ENCODE measurements around the gene CEP152.
A peak's percentile ranks its signal among the peaks of the same experiment; 100 is the strongest.

The CEP152 gene

DNA sequence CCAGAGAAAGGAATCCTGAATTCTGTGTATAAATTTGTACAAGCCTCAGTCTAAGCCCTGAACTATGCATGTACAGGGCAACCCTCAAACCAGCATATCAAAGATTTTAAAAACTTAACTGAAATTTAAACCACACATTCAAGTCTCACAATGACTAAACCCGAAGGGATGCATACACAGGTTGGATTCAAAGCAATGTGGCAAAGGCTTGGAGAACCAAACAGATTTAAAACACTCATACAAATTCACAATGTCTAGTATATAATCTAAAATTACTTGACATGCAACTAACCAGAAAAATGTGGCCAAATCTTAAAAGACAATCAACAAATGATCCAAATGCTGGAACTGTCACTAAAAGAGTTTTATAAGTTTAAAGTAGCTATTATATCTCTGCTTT is 36.4 kb downstream of the CEP152 start:
- DNase-seq = no peak

DNA sequence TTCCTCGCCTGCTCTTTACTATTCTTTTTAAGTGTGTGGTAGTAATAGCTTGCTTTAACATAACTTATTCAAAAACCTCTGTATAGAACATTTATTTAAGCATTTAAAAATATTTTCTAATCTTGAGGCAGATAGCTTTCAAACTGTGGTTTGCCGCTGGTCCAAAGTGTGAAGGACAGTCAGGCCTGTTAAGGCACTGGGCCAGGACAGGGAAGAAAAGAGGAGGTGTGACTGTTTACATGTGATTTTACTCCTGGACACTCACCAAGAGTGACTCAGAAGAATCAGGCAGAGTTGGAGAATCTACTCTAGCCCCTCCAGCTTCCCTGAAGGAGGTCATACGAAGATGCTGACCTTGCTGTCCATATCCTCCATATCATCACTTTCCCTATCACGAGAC is 44.7 kb downstream of the CEP152 start:
- DNase-seq = no peak

DNA sequence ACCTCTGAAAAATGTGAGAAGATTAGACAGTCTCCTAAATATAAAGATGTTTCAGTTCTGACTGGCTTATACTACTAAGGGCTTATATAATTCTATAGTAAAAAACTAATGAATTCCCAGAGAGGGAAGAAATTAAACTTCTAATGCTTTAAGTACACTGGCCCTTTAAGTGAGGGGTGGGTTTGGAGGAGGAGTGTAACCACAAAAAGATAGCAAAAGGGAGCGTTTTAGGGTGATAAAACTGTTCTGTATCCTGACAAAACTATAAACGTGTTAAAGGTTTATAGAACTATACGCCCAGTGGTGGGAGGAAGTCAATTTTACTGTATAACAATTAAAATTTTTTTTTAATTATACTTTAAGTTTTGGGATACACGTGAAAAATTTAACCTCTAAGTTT is 45.8 kb downstream of the CEP152 start:
- DNase-seq = no peak

DNA sequence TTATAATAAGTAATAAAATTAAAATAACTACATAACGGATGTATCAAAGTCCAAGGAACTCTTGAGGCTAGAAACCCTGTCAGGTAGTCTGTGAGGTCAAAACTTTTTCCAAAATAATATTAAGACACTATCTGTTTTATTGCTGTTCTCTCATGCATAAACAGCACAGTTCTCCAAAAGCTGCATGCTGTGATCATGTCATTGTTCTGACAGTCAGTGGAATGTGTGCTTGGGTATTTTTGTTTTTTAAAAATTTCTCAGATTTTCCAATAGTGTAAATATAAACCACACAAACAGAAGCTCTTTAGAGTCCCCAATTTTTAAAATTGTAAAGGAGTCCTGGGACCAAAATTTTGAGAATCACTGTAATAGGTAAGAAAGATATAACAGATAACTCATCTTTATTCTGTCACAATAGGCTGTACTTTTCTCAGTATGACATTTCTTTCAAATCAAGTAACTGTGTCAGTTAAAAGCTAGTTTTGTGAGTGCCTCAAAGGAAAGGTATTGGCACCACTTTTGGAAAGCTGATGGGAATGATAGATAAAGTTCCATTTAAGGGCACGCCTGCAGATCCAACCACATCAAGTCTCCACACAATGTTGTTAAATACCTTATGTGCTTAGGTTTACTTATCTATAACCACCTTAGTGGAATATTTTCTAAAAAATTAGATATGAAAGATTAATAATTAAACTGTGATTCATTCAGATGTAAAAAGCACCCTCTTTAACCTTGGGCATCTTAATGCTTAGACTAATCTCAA is 49.3 kb downstream of the CEP152 start:
- DNase-seq = no peak

DNA sequence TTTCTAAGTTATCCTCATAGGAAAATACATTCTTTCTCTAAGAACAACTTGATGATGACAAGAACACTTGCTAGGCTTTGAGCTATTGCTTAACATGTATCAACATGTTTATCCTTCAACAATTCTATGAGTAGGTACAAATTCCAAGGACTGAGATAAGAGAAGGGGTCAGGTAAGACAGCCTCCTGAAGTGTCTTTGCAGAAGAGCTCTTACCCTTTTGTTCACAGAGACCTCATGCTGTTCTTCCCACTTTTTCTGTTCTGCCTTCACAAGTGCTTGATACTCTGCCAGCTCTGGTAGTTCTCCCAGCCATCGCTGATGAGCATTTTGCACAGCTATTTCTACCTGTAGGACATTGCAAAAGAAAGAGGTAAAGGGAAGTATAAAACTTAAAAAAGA is 50.9 kb downstream of the CEP152 start:
- no peak for DNase-seq

DNA sequence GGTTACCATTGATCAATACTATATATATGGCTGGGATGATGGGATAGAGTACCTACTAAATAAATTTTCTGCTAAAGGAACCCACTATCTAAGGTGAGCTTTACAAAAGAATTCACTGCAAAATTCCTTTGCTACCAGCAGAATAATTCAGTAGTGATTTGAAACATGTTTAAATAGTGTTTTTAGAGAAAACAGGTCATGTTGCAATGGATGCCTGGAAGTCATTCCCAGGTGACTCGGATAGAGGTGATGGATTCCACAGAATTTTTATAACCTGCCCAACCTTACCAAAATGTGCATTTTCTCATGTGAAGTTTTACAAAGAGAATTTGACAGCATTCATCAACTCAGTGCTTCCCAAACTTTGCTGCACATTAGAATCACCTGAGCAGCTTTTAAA is 53.2 kb downstream of the CEP152 start:
- no peak for DNase-seq

DNA sequence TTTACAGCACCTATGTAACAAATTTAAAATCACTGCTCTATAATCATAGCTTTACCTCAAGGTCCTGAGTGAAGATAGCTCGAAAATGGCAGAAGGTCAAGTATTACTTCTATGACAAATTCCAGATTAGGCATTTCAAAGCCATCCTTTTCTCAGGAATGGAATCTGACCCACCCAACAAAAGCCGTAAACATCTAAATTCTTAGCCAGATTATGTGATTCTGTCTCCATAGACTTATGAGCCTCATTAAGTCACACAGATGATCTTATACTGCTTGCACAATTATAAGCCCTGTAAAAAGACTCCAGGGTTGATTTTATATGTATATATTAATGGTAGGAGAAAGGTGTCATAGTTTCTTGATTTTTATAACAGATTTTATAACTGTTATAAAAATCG is 56.9 kb downstream of the CEP152 start:
- no peak for DNase-seq

DNA sequence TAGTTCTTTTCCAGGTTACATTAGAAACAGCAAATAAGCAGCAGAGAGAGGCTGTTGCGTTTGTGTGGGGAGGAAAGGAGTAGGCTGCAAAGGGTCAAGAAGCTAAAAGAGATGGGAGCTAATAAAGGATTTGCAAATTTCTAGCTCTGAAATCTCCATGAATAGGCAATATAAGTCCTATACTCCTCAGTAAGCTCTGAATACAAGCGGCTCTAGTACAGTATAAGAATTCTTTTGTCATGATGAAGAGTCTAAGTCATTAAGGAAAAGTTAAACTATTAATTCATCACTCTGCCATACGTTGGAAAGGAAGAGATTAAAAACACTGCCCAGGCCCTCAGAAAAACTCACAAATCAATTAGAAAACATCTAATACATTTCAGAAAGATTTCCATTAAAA is 59.3 kb downstream of the CEP152 start:
- no peak for DNase-seq

DNA sequence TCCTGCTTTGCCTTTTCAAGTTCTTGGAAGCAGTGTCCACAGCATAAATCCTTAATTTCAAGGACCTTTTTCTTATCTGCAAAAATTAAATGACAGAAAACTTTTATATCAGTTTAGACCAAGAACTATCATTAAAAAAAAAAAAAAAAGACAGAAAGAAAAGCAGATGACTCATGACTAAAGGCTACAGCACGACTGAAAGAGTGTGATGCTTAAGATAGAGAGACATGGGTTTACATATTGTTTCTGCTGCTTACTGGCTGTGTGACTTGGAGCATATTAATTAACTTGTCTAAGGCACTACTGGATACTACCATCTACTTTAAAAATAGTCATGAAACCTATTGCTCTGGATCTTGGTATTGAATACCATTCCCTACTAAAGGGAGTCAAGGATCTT is 62.3 kb downstream of the CEP152 start:
- no peak for DNase-seq

DNA sequence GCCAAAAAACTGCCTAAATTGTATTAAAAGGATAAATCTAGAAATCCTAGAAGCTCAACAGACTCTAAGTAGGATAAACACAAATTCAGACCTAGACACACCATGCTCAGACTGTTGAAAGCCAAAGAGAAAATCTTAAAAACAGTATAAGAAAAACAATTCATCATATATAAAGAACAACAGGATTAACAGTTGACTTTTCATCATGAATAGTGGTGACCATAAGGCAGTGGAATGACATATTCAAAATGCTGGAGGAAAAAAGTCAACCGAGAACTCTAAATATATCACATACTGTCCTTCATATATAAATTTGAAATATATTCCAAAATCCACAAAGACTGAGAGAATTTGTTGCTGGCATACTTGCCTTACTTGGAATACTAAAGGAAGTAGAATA is 77.3 kb downstream of the CEP152 start:
- DNase-seq = no peak

DNA sequence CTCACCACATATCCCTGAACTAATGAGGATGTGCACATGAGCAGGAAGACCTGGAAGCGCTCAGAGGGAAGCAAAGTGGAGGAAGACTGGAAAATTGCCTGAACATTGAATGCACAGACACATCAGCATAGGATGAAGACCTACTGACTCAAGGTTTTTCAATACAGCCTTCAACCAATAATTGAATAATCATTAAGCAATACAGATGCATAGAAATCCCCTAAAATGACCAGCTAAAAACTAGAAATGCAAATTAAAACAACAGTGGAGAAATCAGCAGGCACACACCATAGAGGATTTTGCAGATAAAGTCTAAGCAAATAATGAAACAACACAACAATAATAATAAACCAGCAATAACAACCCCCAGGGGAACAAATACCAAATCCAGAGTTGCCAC is 80.4 kb downstream of the CEP152 start:
- no peak for DNase-seq

DNA sequence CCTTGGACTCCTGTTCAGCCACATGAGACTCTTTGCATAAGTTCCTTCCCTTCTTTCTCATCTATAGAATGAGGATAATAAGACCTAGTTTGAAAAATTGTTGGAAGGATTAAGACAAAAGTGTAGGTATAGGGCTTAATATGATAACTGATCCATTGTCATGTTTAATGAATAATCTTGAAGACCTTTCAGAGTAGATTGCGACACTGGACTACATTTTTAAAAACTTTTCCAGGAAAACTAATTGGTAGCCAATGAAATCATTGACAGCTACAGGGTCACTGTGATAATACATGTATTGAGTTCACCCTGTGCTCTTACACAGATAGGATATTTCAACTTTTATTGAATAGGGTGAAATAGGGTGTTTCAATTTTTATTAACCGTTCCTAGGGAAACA is 86.9 kb downstream of the CEP152 start:
- no peak for DNase-seq

DNA sequence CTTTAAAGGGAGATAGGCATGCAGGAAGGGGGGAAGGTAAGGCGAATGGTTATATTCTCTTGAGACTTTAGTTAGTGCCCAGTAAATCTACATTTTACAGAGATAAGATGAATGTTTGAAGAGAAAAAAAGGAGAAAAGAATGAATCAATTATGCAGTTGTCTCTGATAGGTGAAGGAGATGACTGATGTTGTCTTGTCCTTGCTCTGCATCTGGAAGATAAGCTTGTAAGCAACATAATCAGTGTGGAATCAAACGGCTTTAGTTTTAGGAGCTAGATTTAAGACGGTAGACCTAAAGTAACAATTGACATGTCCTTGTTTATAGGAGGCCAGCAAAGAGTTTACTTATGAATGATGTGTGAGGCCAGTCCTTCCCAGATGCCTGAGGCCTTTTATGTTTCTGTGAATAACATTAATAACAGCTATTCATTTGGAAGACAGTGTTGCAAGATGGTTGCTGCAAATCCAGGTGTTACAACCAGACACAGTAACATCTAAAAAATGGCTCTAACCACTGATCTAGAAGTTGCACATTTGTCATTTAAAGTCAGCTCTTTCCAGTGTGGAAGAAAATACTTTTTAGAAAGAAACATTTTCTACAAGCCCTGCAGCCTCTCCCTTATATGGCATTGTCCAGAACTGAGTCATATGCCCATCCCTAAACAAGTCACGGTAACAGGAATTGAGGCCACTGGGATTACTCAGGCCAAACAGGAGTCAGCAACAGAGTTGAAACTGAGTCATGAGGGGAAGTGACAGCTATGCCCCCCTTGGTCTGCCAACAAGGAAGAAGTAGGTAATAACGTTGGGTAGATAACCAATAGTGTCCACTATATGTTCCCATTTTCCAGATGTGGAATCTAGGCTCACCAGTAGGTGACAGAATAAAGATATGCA is 87.9 kb downstream of the CEP152 start:
- peak; percentile 45 to 61 (median 45) for DNase-seq

DNA sequence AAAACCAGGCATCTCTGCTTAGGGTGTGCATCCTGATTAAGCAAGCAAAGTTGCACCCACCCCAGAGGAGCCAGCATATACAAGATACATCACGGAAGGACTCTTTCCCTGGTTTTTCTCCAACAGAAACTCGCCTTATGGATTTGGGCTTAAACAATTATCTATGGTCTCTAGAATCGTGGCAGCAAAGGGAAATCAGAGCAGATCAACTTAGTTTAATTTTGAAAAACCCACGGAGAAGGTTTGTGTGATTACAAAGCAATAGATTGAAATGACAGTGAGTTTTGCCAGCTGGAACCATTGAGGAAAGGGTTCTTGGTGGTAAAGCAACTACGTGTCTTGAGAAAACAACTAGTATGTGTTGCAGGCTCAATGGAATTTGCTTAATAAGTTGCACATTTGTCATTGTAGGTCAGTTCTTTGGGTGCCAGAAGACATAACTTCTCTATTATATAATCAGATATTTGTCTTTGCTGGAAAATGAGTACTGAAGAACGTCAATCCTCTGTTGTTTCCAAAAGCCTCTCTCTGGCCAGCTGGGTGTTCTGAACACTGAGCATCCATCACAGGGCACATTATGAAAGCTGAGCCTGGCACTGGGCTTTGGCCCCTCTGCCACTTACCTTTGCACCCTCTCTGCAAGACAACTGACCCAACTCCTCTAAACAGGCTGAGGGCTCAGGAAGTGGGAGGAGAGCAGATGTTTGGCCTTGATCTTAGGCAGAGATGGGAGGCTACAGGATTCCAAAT is 89.6 kb downstream of the CEP152 start:
- no peak for DNase-seq

DNA sequence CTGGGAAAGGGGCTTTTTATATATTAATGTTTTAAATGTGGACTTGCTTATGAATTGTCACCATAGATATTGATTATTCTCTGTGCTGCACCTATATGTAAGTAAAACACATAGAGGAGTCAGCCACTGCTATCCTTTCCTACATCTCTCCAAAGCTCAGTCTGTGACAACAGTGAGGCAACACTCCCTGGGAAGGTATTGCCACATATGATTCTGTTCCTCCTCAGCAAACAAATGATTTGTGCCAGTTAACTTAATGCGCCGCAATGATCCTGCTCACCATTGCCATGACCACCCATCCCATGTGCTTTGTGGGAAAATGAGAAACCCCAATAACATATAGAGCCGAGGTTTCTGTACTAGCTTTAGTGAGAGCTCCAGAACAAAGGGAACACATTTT is 90.2 kb downstream of the CEP152 start:
- no peak for DNase-seq

DNA sequence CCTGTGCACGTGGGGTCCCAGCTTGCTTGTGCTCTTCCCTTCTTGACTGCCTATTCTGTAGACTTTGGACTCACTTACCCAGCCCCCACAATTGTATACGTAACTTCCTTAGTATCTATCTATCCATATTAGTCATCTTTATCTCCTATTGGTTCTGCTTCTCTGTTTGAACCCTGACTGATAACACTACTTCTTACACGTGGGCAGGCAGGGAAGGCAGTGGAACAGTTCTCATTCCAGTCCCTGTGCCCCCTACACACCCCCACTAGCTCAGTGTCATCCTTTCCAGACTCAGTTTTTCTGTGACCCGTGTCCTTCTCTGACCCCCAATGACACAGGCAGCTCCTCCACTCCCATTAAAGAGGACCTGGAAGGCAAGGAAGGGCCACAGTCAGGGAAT is 91.2 kb downstream of the CEP152 start:
- DNase-seq = no peak

DNA sequence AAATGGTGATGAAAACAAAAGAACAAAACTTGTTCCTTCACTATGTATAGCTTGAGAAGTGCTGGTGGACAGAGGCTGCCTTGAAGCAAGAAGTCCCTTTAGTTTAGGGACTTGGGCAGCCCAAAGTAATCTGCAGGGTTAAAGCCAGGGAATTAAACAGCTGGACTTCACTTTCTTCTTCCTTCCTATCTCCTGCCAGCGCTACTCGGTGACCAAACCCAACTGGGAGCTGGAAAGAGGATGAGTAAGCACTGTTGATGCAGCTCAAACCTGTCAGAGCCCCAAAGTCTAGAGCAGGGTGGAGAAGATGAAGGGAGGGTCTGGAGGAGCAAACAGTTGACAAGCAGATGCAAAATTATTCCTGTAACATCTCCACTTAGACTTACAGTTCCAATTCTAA is 92.2 kb downstream of the CEP152 start:
- no peak for DNase-seq

DNA sequence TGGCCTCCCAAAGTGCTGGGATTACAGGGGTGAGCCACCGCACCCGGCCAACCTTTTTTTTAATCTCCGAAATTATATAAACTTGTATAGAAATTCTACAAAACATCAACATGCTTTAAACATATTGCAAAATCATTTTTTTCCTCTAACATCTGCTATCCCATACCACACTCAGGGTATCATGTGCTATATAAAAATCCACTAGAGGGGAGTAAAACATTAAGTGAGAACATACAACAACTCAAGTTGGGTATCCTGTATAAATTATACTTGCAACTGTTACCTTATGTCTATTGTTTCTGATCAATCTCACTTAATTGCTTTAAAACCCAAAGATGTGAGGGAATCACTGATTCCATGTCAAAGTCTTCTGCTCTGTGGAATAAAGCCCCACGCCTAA is 93.4 kb downstream of the CEP152 start:
- DNase-seq = no peak

DNA sequence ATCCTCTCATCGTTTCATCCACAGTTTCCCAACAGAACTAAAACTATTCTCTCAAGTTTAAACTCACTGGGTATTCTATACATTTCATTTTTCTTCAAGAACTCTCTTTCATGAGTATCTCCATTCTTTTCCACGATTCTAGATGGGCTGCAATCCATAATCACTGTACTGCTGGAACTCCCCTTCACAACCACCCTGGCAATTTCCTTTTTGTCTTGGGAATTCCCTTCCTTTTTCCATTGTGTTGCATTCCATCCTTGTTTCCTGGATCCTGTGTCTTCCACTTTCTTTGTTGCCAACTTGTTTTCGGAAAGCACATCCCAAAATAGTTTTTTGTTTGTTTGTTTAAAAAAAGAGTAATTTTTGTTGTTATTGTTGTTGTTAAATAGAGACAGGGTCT is 98.3 kb downstream of the CEP152 start:
- no peak for DNase-seq

DNA sequence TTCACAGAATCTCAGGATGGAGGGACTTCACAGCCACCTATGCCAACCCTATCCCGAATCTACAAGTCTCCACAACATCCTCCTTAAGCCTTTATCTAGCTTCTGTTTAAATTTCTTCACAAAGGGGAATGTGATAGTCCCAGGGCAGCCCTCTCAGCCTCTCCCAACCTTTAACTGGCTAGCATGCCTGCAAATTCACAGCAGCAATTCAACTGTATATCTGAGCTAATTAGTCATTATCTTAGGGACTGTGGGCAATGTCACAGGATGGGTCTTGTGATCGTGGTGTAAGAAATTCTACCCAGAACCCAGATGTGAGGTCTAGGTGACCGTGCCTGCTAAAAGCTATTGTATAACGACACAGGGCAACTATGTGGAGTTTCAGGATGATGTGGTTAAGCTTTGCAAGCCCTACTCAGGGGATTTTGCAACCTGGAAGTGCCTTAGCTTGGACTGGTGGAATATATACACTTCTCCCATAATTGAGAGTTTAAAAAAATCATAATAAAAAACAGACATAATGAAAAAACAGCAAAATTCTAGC is 99.8 kb downstream of the CEP152 start:
- DNase-seq = no peak

DNA sequence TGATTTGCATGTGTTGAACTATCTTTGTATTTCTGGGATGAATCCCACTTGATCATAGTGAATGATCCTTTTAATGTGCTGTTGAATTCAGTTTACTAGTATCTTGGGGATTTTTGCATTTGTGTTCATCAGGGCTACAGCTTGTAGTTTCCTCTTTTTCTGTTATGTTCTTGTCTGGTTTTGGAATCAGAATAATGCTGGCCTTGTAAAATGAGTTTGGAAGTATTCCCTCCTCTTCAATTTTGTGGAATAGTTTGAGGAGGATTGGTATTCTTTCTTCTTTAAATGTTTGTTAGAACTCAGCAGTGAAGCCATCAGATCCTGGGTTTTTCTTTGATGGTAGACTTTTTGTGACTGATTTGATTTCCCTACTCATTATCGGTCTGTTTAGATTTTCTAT is 102.2 kb downstream of the CEP152 start:
- DNase-seq = no peak

DNA sequence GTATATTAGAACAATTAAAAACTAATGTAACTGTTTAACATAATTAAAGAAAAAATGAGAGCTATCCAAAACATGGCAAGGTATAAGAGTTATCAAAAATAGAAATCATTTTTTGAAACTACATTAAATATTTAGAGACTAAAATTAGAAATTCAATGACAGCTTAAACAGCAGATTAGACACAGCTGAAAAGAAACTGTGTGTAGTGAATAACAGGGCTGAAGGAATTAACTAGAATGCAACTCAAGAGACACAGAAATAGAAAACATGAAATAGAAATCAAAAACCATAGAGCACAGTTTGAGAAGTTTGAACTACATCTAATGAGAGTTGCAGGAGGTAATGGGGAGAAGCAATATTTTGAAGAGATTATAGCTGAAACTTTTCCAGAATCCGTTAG is 105.5 kb downstream of the CEP152 start:
- DNase-seq = no peak

DNA sequence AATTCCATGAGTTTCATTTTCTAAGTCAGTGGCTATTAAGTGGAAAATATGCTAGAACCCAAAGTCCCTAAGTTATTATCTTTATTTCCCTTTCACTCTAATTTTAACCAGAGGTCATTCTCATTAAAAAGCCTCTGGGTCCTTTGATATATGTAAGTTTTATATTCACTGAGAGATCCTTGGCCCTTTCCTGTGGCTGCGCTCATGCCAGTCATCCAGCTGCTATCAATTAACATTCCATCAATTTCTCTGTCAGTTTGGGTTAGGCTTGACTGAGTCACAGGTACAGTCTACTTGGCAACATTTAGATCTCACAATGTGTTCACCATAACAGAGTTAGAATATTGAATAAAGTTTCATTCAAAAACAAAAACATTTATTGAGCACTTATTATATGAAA is 107.3 kb downstream of the CEP152 start:
- DNase-seq = no peak

All from suppressor macrophage treated with lipopolysaccharide for 1 hour (primary cell).